ENCODE data around the gene RPSA. TPM values are rescaled to one million over a fixed set of nuclear protein-coding genes. Genes with fewer than 3 reads are reported as not detected.

The RPSA gene
- total RNA-seq, 1 experiment from 2014 or later: 994 TPM

GRCh38 chr3:39388741-39389248 lies 17.7 kb upstream of the RPSA start:
- Histone ChIP-seq H3K4me3 (ENCODE audit: low read depth, low read length, poor library complexity, severe bottlenecking) (no peak overlapping the region), H3K27me3 (replicated peaks; ENCODE audit: insufficient read depth, low read depth, low read length, poor library complexity) (no peaks in the 10 kb centered on the region), H3K9me3 (ENCODE audit: low read depth, low read length, poor library complexity, severe bottlenecking) (no peaks in the 10 kb centered on the region), H3K27ac (ENCODE audit: low read depth, low read length, poor library complexity, severe bottlenecking) (no peak overlapping the region), H3K36me3 (ENCODE audit: insufficient read depth, low read length, poor library complexity, severe bottlenecking) (peaks cover 4% of the 10 kb centered on the region), H3K4me1 (ENCODE audit: insufficient read depth, low read length, poor library complexity, severe bottlenecking) (no peaks in the 10 kb centered on the region)
- TF ChIP-seq EZH2 (IDR thresholded peaks at IDR 0.05; ENCODE audit: borderline replicate concordance, low read depth, low read length, poor library complexity, severe bottlenecking) (no peak), CTCF (conservative IDR thresholded peaks at IDR 0.05; ENCODE audit: low read depth, low read length) (no peak)
- intact Hi-C loops (cut with micrococcal nuclease; ENCODE audit: unreplicated experiment): no loop called here
- CTCF ChIA-PET: no interaction called here
- POLR2A ChIA-PET (ENCODE audit: low non-redundant PET): no interaction called here
- BruUV-seq (replicated peaks): no TSS peak
- no peak for DNase-seq (ENCODE audit: low spot score)

- TF ChIP-seq EZH2 (IDR thresholded peaks at IDR 0.05; ENCODE audit: borderline replicate concordance, low read depth, low read length, poor library complexity, severe bottlenecking) (no peak), CTCF (conservative IDR thresholded peaks at IDR 0.05; ENCODE audit: low read depth, low read length) (no peak)
- Histone ChIP-seq H3K27ac (ENCODE audit: low read depth, low read length, poor library complexity, severe bottlenecking) (no peak overlapping the region), H3K9me3 (ENCODE audit: low read depth, low read length, poor library complexity, severe bottlenecking) (no peaks in the 10 kb centered on the region), H3K4me3 (ENCODE audit: low read depth, low read length, poor library complexity, severe bottlenecking) (no peak overlapping the region), H3K36me3 (ENCODE audit: insufficient read depth, low read length, poor library complexity, severe bottlenecking) (peaks cover 4% of the 10 kb centered on the region), H3K4me1 (ENCODE audit: insufficient read depth, low read length, poor library complexity, severe bottlenecking) (no peaks in the 10 kb centered on the region), H3K27me3 (replicated peaks; ENCODE audit: insufficient read depth, low read depth, low read length, poor library complexity) (no peaks in the 10 kb centered on the region)
- DNase-seq (ENCODE audit: low spot score): no peak
- ChIA-PET POLR2A (ENCODE audit: low non-redundant PET) (no interaction called here), CTCF (no interaction called here)
- intact Hi-C loops (cut with micrococcal nuclease; ENCODE audit: unreplicated experiment): no loop called here
- no TSS peak for BruUV-seq (replicated peaks)
Measured at GRCh38 chr3:39390181-39390580, 16.3 kb upstream of the RPSA start.

- no peak for TF ChIP-seq EZH2 (IDR thresholded peaks at IDR 0.05; ENCODE audit: borderline replicate concordance, low read depth, low read length, poor library complexity, severe bottlenecking)
- TF ChIP-seq CTCF (conservative IDR thresholded peaks at IDR 0.05; ENCODE audit: low read depth, low read length): no peak
- no peaks in the 10 kb centered on the region for H3K4me1 ChIP-seq (ENCODE audit: insufficient read depth, low read length, poor library complexity, severe bottlenecking)
Measured at GRCh38 chr3:39396690-39397089, 9.8 kb upstream of the RPSA start.

More at GRCh38 chr3:39396690-39397089, 9.8 kb upstream of the RPSA start:
- Histone ChIP-seq H3K4me3 (ENCODE audit: low read depth, low read length, poor library complexity, severe bottlenecking) (no peak overlapping the region), H3K27ac (ENCODE audit: low read depth, low read length, poor library complexity, severe bottlenecking) (no peak overlapping the region), H3K27me3 (replicated peaks; ENCODE audit: insufficient read depth, low read depth, low read length, poor library complexity) (no peaks in the 10 kb centered on the region), H3K36me3 (ENCODE audit: insufficient read depth, low read length, poor library complexity, severe bottlenecking) (peaks cover 2% of the 10 kb centered on the region), H3K9me3 (ENCODE audit: low read depth, low read length, poor library complexity, severe bottlenecking) (no peaks in the 10 kb centered on the region)
- ChIA-PET POLR2A (ENCODE audit: low non-redundant PET) (no interaction called here), CTCF (no interaction called here)
- BruUV-seq (replicated peaks): no TSS peak
- intact Hi-C loops (cut with micrococcal nuclease; ENCODE audit: unreplicated experiment): no loop called here
- DNase-seq (ENCODE audit: low spot score): no peak

All from A673 (cell line).